HFFc6 (cell line): ENCODE data around the gene TRIM7. TPM values are rescaled to one million over a fixed set of nuclear protein-coding genes. Genes with fewer than 3 reads are reported as not detected.
"Not testable (repeated sequence)": the region's sequence is repeated elsewhere in the genome, so short reads cannot be mapped to it uniquely, and the experiment has no call there.

ENCODE experiments used
- DNase-seq: peaks from one replicate; pipeline ENCODE4 v3.0.0-alpha.2; 2018
- H3K27ac Mint-ChIP-seq: 2 replicates; pipeline ENCODE4 v1.8.0; 2020; ENCODE audit warnings: mild to moderate bottlenecking, mixed read lengths
- H3K27me3 Mint-ChIP-seq: 2 replicates; pipeline ENCODE4 v1.8.0; 2021; ENCODE audit warnings: mild to moderate bottlenecking, moderate library complexity, mixed read lengths; ENCODE audit not compliant: insufficient read depth
- H3K36me3 Mint-ChIP-seq: 2 replicates; pipeline ENCODE4 v1.8.0; 2021; ENCODE audit warnings: low read depth, mixed read lengths
- H3K4me1 Mint-ChIP-seq: 2 replicates; pipeline ENCODE4 v1.8.0; 2020; ENCODE audit warnings: low read depth, mixed read lengths
- H3K4me3 Mint-ChIP-seq: 2 replicates; pipeline ENCODE4 v1.8.0; 2020; ENCODE audit warnings: mild to moderate bottlenecking, moderate library complexity, mixed read lengths
- H3K9me3 Mint-ChIP-seq: 2 replicates; pipeline ENCODE4 v1.8.0; 2020; ENCODE audit warnings: mild to moderate bottlenecking, mixed read lengths
- total RNA-seq, 6 experiments: library from RNA; stranded (reverse); fragmentation: NEBNext Ultra II Directional; extraction: Animal tissue kit (Norgen Biotek cat#: 25700); gene quantifications; 2 replicates in 1 of 6; 3 replicates in 5 of 6; pipeline ENCODE4 v1.2.3, GENCODE V29; 2021
- TF ChIP-seq, protein P1 (sequence below): fragments of 200-600 bp; sonication (generic); IDR thresholded peaks from 2 replicates; pipeline ENCODE4 v1.5.0; 2021; ENCODE audit warnings: antibody characterized with exemption, mild to moderate bottlenecking

TRIM7 gene
- total RNA-seq, 6 experiments from 2014 or later = 2.8 to 7.5 (median 5.3) TPM

DNA sequence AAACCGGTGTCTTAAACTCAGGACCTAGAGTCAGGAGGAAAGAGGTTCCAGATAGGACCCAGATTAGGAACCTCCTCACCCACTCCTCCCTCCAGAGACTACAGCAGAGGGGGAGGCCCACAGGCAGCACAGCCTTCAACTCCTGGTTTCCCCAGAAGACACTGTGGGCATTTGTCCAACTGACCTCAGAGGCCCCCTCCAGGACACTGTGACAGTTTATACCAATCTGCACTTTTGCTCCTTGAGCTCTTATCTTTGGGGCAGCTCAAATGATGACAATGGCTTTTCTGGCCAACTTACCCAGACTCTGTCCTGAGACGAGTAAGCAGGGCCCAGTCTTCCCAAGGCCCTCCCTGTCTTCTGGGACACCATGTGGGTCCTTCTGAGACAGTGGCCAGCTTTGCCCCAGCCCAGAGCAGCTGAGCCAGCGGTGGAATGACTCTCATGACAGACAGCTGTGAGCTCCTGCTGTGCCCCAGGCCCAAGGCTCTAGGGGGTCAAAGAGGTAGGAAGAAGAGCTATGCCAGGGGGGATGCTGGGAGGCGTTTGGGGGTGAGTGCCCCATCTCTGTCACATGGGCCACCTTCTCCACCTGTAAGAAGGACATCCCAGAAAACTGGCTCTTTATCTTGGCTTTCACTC lies 43.3 kb downstream of the TRIM7 start:
- Mint-ChIP-seq H3K27me3 (peaks cover 7% of the 10 kb centered on the region), H3K9me3 (no peaks in the 10 kb centered on the region), H3K36me3 (no peaks in the 10 kb centered on the region), H3K4me3 (peak overlapping the region; percentile 82), H3K4me1 (peaks cover 43% of the 10 kb centered on the region), H3K27ac (peak overlapping the region; percentile 99)
- no peak for DNase-seq
- TF ChIP-seq, protein P1, sequence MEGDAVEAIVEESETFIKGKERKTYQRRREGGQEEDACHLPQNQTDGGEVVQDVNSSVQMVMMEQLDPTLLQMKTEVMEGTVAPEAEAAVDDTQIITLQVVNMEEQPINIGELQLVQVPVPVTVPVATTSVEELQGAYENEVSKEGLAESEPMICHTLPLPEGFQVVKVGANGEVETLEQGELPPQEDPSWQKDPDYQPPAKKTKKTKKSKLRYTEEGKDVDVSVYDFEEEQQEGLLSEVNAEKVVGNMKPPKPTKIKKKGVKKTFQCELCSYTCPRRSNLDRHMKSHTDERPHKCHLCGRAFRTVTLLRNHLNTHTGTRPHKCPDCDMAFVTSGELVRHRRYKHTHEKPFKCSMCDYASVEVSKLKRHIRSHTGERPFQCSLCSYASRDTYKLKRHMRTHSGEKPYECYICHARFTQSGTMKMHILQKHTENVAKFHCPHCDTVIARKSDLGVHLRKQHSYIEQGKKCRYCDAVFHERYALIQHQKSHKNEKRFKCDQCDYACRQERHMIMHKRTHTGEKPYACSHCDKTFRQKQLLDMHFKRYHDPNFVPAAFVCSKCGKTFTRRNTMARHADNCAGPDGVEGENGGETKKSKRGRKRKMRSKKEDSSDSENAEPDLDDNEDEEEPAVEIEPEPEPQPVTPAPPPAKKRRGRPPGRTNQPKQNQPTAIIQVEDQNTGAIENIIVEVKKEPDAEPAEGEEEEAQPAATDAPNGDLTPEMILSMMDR = no peak

DNA sequence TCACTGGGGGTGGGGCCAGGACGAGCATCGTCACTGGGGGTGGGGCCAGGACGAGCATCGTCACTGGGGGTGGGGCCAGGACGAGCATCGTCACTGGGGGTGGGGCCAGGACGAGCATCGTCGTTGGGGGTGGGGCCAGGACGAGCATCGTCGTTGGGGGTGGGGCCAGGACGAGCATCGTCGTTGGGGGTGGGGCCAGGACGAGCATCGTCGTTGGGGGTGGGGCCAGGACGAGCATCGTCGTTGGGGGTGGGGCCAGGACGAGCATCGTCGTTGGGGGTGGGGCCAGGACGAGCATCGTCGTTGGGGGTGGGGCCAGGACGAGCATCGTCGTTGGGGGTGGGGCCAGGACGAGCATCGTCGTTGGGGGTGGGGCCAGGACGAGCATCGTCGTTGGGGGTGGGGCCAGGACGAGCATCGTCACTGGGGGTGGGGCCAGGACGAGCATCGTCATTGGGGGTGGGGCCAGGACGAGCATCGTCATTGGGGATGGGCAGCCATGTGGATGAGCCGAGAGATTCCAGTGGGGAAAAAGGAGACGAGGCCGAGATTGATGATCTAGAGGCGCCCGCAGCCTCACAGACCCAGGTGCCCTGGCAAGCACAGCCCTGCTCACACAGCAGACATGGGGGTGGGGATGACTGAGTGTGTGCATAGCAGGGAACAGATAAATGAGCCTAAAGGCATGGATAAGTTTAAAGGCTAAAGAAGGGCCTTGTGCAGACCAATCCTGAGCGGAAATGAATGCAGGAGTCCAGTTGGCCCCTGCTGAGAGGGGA lies 44.1 kb downstream of the TRIM7 start:
- peak; percentile 79 for DNase-seq
- not testable (repeated sequence) for H3K27me3 Mint-ChIP-seq, H3K9me3 Mint-ChIP-seq, H3K36me3 Mint-ChIP-seq
- H3K4me1 Mint-ChIP-seq = peaks cover 41% of the 10 kb centered on the region
- peak overlapping the region; percentile 82 for H3K4me3 Mint-ChIP-seq
- peak overlapping the region; percentile 99 for H3K27ac Mint-ChIP-seq

DNA sequence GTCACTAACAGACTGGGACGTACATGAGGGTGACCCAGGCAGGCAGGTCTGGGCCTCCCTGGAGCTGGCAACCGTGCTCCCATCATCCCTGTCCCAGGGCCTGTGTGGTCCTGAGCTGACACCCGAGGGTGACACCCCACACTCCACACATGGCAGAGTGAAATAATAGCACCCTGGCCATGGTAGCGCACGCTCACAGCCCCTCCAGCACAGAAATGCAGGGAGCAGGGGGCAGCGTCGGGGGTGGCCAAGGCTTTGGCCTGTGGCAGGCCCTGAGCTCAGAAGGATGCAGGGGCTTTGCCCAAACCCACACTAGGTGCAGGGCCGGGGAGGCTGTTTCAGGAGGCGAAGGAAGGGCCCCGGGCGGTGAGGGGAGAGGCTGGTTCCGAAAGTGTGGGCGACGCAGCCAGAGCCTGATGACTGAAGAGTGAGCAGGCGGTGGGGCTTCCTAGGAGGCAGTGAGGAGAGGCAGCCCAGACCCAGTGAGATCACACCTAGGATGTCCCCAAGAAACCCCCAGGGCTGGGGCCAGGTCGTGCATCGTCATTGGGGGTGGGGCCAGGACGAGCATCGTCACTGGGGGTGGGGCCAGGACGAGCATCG lies 44.7 kb downstream of the TRIM7 start:
- DNase-seq = peak; percentile 64
- Mint-ChIP-seq H3K9me3 (no peaks in the 10 kb centered on the region; the same call in 1 of the 2 replicates), H3K27me3 (peaks cover 7% of the 10 kb centered on the region), H3K4me3 (peak overlapping the region; percentile 82), H3K4me1 (peaks cover 41% of the 10 kb centered on the region), H3K36me3 (no peaks in the 10 kb centered on the region), H3K27ac (peak overlapping the region; percentile 97)
- TF ChIP-seq, protein P1 = no peak

DNA sequence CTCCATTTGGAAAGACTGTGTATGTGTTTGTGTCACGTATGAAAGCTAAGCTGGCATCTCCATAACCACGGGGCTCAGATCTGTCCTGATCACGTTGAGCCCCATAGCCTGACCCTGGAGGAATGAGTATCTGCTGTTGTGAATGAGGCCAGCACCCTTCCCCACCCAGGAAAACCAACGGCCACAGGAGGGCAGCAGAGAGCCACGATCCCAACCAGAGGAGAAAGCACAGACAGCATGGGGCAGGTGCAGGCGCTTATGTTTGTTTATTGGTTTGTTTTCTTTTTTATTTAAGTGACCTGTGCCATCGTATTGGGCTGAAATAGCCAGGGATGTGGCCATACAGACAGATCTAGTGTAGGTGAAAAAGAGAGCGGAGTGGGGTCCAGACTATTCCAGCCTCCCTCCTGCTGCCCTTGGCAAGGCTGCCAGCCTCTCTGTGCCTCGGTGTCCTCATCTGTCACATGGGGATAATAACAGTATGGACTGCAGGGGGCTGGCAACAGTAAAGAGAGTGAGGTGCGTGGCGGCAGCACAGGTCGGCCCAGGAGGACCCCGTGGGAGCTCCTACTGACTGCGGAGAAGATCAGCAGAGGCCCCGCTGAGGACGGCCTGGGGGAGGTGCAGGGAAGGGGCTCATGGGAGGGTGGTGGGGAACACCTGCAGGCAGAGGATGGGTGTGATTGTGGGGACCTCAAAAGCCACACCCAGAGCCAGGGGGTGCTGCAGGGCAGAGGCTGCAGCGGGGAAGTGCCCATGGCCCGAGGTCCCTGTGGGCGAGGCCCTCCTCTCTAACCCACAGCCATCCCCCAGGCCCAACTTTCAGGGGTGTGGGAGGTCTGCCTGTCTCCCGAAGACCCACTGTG lies 45.5 kb downstream of the TRIM7 start:
- Mint-ChIP-seq H3K27me3 (peaks cover 7% of the 10 kb centered on the region), H3K4me3 (peak overlapping the region; percentile 70), H3K9me3 (no peaks in the 10 kb centered on the region; the same call in 1 of the 2 replicates), H3K4me1 (peaks cover 41% of the 10 kb centered on the region), H3K36me3 (no peaks in the 10 kb centered on the region), H3K27ac (peak overlapping the region; percentile 97)
- DNase-seq = peak; percentile 78
- TF ChIP-seq, protein P1 = peak; percentile 95

DNA sequence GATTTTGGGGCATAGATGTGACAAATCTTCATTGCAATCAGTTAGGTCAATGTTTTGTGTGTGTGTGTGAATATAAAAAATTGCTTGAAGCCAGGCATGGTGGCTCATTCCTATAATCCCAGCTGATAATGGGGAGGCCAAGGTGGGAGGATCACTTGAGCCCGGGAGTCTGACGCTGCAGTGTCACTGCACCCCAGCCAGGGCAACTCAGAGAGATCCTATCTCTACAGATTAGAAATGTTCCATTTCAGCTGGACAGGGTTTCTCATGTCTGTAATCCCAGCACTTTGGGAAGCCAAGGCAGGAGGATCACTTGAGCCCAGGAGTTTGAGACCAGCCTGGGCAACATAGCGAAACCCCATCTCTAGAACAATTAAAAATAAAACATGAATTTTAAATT lies 46.1 kb downstream of the TRIM7 start:
- Mint-ChIP-seq H3K9me3 (no peaks in the 10 kb centered on the region; the same call in 1 of the 2 replicates), H3K4me3 (no peak overlapping the region), H3K36me3 (no peaks in the 10 kb centered on the region), H3K27me3 (peaks cover 7% of the 10 kb centered on the region), H3K4me1 (peaks cover 42% of the 10 kb centered on the region), H3K27ac (no peak overlapping the region)
- DNase-seq = no peak
- TF ChIP-seq, protein P1 = no peak
